H1 (cell line): ENCODE results near the gene TMEM116. TPM values are rescaled to one million over a fixed set of nuclear protein-coding genes. Genes with fewer than 3 reads are reported as not detected.

Source experiments
- CTCF ChIA-PET: fragments of 300-600 bp; sonication (Branson Sonifier 250); formaldehyde crosslinking; loops from one replicate; lab custom pipeline; 2021; ENCODE audit not compliant: partially characterized antibody; lab: Charles Lee
- POLR2A ChIA-PET: fragments of 300-600 bp; sonication (Branson Sonifier 250); formaldehyde crosslinking; loops from one replicate; lab custom pipeline; 2021; ENCODE audit warnings: inconsistent platforms; ENCODE audit not compliant: partially characterized antibody; lab: Charles Lee
- DNase-seq, 2 experiments: peaks; one replicate each; pipeline versions ENCODE4 v3.0.0 to v3.0.0-alpha.2; 2010 to 2022; ENCODE audit warnings: low spot score in 2 of 2, low read depth in 1 of 2, mixed read lengths in 1 of 2
- FAIRE-seq: peaks from 2 replicates; lab custom pipeline; 2011; peaks lifted over from hg19 to GRCh38; lab: Jason Lieb, UNC
- H2AFZ ChIP-seq: 2 replicates; pipeline ENCODE4 v1.8.1; 2012; ENCODE audit warnings: low read length, inconsistent platforms
- H2AK5ac ChIP-seq: 2 replicates; pipeline ENCODE4 v1.6.1; 2013; ENCODE audit warnings: low read depth, low read length
- H2BK120ac ChIP-seq: replicated peaks from 2 replicates; pipeline ENCODE3; 2013; ENCODE audit warnings: low read depth, low read length, inconsistent platforms
- H2BK12ac ChIP-seq: 2 replicates; pipeline ENCODE4 v1.6.1; 2013; ENCODE audit warnings: low read depth, low read length
- H2BK15ac ChIP-seq: 2 replicates; pipeline ENCODE4 v1.6.1; 2013; ENCODE audit warnings: low read length
- H2BK20ac ChIP-seq: 2 replicates; pipeline ENCODE4 v1.6.1; 2013; ENCODE audit warnings: low read length
- H2BK5ac ChIP-seq: 2 replicates; pipeline ENCODE4 v1.6.1; 2013; ENCODE audit warnings: low read depth, low read length
- H3K14ac ChIP-seq: 2 replicates; pipeline ENCODE4 v1.6.1; 2013; ENCODE audit warnings: inconsistent platforms; ENCODE audit not compliant: insufficient read length
- H3K18ac ChIP-seq: 2 replicates; pipeline ENCODE4 v1.6.1; 2013; ENCODE audit warnings: low read length; ENCODE audit errors: extremely low read depth
- H3K23ac ChIP-seq: 2 replicates; pipeline ENCODE4 v1.6.1; 2013; ENCODE audit warnings: inconsistent platforms; ENCODE audit not compliant: insufficient read length
- H3K23me2 ChIP-seq: 2 replicates; pipeline ENCODE4 v1.6.1; 2013; ENCODE audit warnings: low read depth, low read length
- H3K27ac ChIP-seq: 2 replicates; pipeline ENCODE4 v1.6.1; 2011; ENCODE audit warnings: low read depth, low read length, inconsistent platforms
- H3K27me3 ChIP-seq, 4 experiments: replicated peaks in 1 of 4; 1 replicate in 1 of 4; 2 replicates in 3 of 4; pipeline versions ENCODE4 v1.6.1 to v1.8.1; 2011 to 2013; ENCODE audit warnings: low read length in 3 of 4, mild to moderate bottlenecking in 3 of 4, inconsistent platforms in 2 of 4, mixed read lengths in 2 of 4, moderate library complexity in 1 of 4; ENCODE audit not compliant: control insufficient read depth in 3 of 4, insufficient read depth in 3 of 4; ENCODE audit errors: extremely low read depth in 1 of 4
- H3K36me3 ChIP-seq, 4 experiments: 2 replicates each; pipeline versions ENCODE4 v1.6.1 to v1.8.1; 2011 to 2013; ENCODE audit warnings: mild to moderate bottlenecking in 4 of 4, low read length in 3 of 4, moderate library complexity in 2 of 4, control low read depth in 1 of 4, inconsistent platforms in 1 of 4; ENCODE audit not compliant: insufficient read depth in 4 of 4, control insufficient read depth in 2 of 4
- H3K4ac ChIP-seq: replicated peaks from 2 replicates; pipeline ENCODE3; 2013; ENCODE audit warnings: low read length, low read depth, mixed read lengths, inconsistent platforms; ENCODE audit not compliant: insufficient read length
- H3K4me1 ChIP-seq, 4 experiments: replicated peaks in 1 of 4; 1 replicate in 1 of 4; 2 replicates in 3 of 4; pipeline versions ENCODE4 v1.6.1 to v1.8.1; 2011 to 2013; ENCODE audit warnings: low read length in 3 of 4, inconsistent platforms in 2 of 4, mixed read lengths in 1 of 4; ENCODE audit not compliant: insufficient read depth in 4 of 4, control insufficient read depth in 3 of 4
- H3K4me2 ChIP-seq, 2 experiments: 2 replicates each; pipeline versions ENCODE4 v1.6.1 to v1.8.1; 2011 to 2013; ENCODE audit warnings: low read depth in 2 of 2, low read length in 2 of 2, control low read depth in 1 of 2, inconsistent platforms in 1 of 2, mild to moderate bottlenecking in 1 of 2; ENCODE audit not compliant: insufficient read depth in 1 of 2
- H3K4me3 ChIP-seq, 4 experiments: fragments of 200-600, 300-600 bp in 1 of 4; sonication (generic), shearing (Covaris generic), sonication (Bioruptor Twin) in 1 of 4; 2 replicates each; pipeline versions ENCODE4 v1.5.1 to v1.8.1; 2011 to 2016; ENCODE audit warnings: low read length in 4 of 4, low read depth in 3 of 4, control low read depth in 2 of 4, inconsistent platforms in 2 of 4, mild to moderate bottlenecking in 2 of 4, mixed read lengths in 1 of 4, moderate library complexity in 1 of 4; ENCODE audit not compliant: insufficient read depth in 2 of 4; ENCODE audit errors: extremely low read depth in 1 of 4
- H3K56ac ChIP-seq: replicated peaks from 2 replicates; pipeline ENCODE3; 2013; ENCODE audit warnings: low read depth, mild to moderate bottlenecking, mixed read lengths, low read length, inconsistent platforms; ENCODE audit not compliant: insufficient read length
- H3K79me1 ChIP-seq: 2 replicates; pipeline ENCODE4 v1.6.1; 2013; ENCODE audit warnings: low read depth, low read length, control low read depth
- H3K79me2 ChIP-seq, 2 experiments: 2 replicates each; pipeline versions ENCODE4 v1.6.1 to v1.8.1; 2012 to 2013; ENCODE audit warnings: low read length in 2 of 2, mild to moderate bottlenecking in 2 of 2, inconsistent platforms in 1 of 2; ENCODE audit not compliant: insufficient read depth in 2 of 2, control insufficient read depth in 1 of 2
- H3K9ac ChIP-seq, 4 experiments: replicated peaks in 1 of 4; 1 replicate in 1 of 4; 2 replicates in 3 of 4; pipeline versions ENCODE4 v1.6.1 to v1.8.1; 2011 to 2013; ENCODE audit warnings: low read depth in 3 of 4, low read length in 3 of 4, control low read depth in 2 of 4, mild to moderate bottlenecking in 2 of 4, moderate library complexity in 2 of 4, inconsistent platforms in 1 of 4; ENCODE audit errors: extremely low read depth in 1 of 4
- H3K9me3 ChIP-seq, 2 experiments: 2 replicates each; pipeline versions ENCODE4 v1.6.1 to v1.8.1; 2012 to 2013; ENCODE audit warnings: mild to moderate bottlenecking in 2 of 2, moderate library complexity in 2 of 2, control low read depth in 1 of 2, inconsistent platforms in 1 of 2, low read depth in 1 of 2, low read length in 1 of 2, mixed read lengths in 1 of 2; ENCODE audit not compliant: insufficient read depth in 2 of 2
- H4K20me1 ChIP-seq, 2 experiments: replicated peaks in 1 of 2; 2 replicates each; pipeline versions ENCODE3 to v1.8.1; 2011 to 2013; ENCODE audit warnings: inconsistent platforms in 2 of 2, low read length in 2 of 2, mild to moderate bottlenecking in 1 of 2; ENCODE audit not compliant: insufficient read depth in 2 of 2, control insufficient read depth in 1 of 2
- H4K5ac ChIP-seq: 2 replicates; pipeline ENCODE4 v1.6.1; 2013; ENCODE audit warnings: low read length, low read depth, mixed read lengths, inconsistent platforms; ENCODE audit not compliant: insufficient read length
- H4K8ac ChIP-seq: 2 replicates; pipeline ENCODE4 v1.8.0; 2013; ENCODE audit warnings: mild to moderate bottlenecking, moderate library complexity, low read length, inconsistent platforms; ENCODE audit not compliant: insufficient read depth; ENCODE audit errors: extremely low read depth
- H4K91ac ChIP-seq: replicated peaks from 2 replicates; pipeline ENCODE3; 2013; ENCODE audit warnings: low read length, mixed read lengths, inconsistent platforms; ENCODE audit not compliant: insufficient read length
- EZH2 ChIP-seq: fragments of 200-600 bp; sonication (generic); IDR thresholded peaks from 2 replicates; pipeline ENCODE4 v1.7.1; 2012; ENCODE audit warnings: low read depth, mild to moderate bottlenecking, moderate library complexity, low read length, inconsistent platforms; ENCODE audit not compliant: severe bottlenecking
- GTF2F1 ChIP-seq: IDR thresholded peaks from 2 replicates; pipeline ENCODE4 v1.6.1; 2012; ENCODE audit warnings: low read depth, low read length, improper control_type of control experiment, borderline replicate concordance
- JUND ChIP-seq: IDR thresholded peaks from 2 replicates; pipeline ENCODE4 v1.6.1; 2011; ENCODE audit warnings: mild to moderate bottlenecking, improper control_type of control experiment, low read length
- KDM4A ChIP-seq: IDR thresholded peaks from one replicate; pipeline ENCODE4 v1.7.1; 2012; ENCODE audit warnings: low read depth, mild to moderate bottlenecking, moderate library complexity, low read length, inconsistent platforms; ENCODE audit not compliant: severe bottlenecking
- NANOG ChIP-seq: IDR thresholded peaks from 2 replicates; pipeline ENCODE4 v1.6.1; 2011; ENCODE audit warnings: low read length, low read depth, mild to moderate bottlenecking, inconsistent platforms; ENCODE audit not compliant: insufficient read depth, poor library complexity, severe bottlenecking
- NRF1 ChIP-seq: IDR thresholded peaks from 2 replicates; pipeline ENCODE4 v1.6.1; 2011; ENCODE audit warnings: mild to moderate bottlenecking, low read depth, low read length, improper control_type of control experiment
- POU5F1 ChIP-seq: IDR thresholded peaks from 2 replicates; pipeline ENCODE4 v1.6.1; 2011; ENCODE audit warnings: low read depth, mild to moderate bottlenecking, low read length, moderate library complexity
- RNF2 ChIP-seq: fragments of 200-900, 300-1000 bp; sonication (generic); IDR thresholded peaks from 2 replicates; pipeline ENCODE4 v1.7.1; 2016; ENCODE audit warnings: borderline replicate concordance, low read depth, mild to moderate bottlenecking, antibody characterized with exemption, low read length; ENCODE audit not compliant: poor library complexity, severe bottlenecking; ENCODE audit errors: missing control alignments
- SAP30 ChIP-seq: fragments of 300-600 bp; sonication (generic); IDR thresholded peaks from 2 replicates; pipeline ENCODE4 v1.7.1; 2012; ENCODE audit warnings: low read length, moderate library complexity, mild to moderate bottlenecking, inconsistent platforms; ENCODE audit not compliant: insufficient read depth, insufficient replicate concordance
- SIN3A ChIP-seq, 2 experiments: IDR thresholded peaks in 1 of 2; conservative IDR thresholded peaks in 1 of 2; 2 replicates each; pipeline ENCODE4 v1.6.1; 2011 to 2012; ENCODE audit warnings: low read length in 2 of 2, improper control_type of control experiment in 1 of 2, low read depth in 1 of 2, mild to moderate bottlenecking in 1 of 2
- SUZ12 ChIP-seq: fragments of 200-600 bp; sonication (generic); IDR thresholded peaks from 2 replicates; pipeline ENCODE4 v1.6.1; 2012; ENCODE audit warnings: mild to moderate bottlenecking, inconsistent platforms, low read length, moderate library complexity, mixed read lengths
- TAF7 ChIP-seq: optimal IDR thresholded peaks from 2 replicates; pipeline ENCODE3; 2011; ENCODE audit warnings: low read depth, mild to moderate bottlenecking, inconsistent platforms, low read length, moderate library complexity, borderline replicate concordance
- TEAD4 ChIP-seq: IDR thresholded peaks from 2 replicates; pipeline ENCODE4 v1.6.1; 2012; ENCODE audit warnings: low read depth, low read length, inconsistent platforms, mixed read lengths
- WGBS, 2 experiments: shearing (Covaris generic) in 1 of 2; methylation state at CpG; one replicate each; pipeline versions ENCODE4 v1.1.6 to v1.1.7; 2013 to 2015; ENCODE audit warnings: low lambda C conversion rate in 2 of 2, mixed read lengths in 2 of 2, inconsistent platforms in 1 of 2, low coverage in 1 of 2, missing lambda C conversion rate in 1 of 2; ENCODE audit not compliant: insufficient replicate concordance in 2 of 2, insufficient coverage in 1 of 2, insufficient read length in 1 of 2; ENCODE audit errors: extremely low coverage in 1 of 2, missing lambda C conversion rate in 1 of 2; 5-methylcytosine and 5-hydroxymethylcytosine counted together
- polyA plus RNA-seq, 7 experiments: library from polyadenylated mRNA; depleted of rRNA in 3 of 7; stranded (reverse) in 5 of 7; unstranded in 2 of 7; fragments of >200 nt in 5 of 7; fragments of 200-250 nt in 2 of 7; gene quantifications; 1 replicate in 5 of 7; 2 replicates in 1 of 7; 4 replicates in 1 of 7; pipeline versions ENCODE4 v1.2.1 to v1.2.3, GENCODE V29; 2011 to 2013; ENCODE audit warnings: missing spikeins in 2 of 7, mixed read lengths in 2 of 7
- total RNA-seq: library from RNA; stranded (reverse); fragmentation: NEBNext Ultra II Directional; extraction: Animal tissue kit (Norgen Biotek cat#: 25700); gene quantifications from 2 replicates; pipeline ENCODE4 v1.2.1, GENCODE V29; 2021

Gene TMEM116
- total and polyA plus RNA-seq, 2 of the 8 experiments (the other 6 are each of a cell fraction or from before 2014, with no cell fraction given), result 8.1 to 25.2 TPM

- Histone ChIP-seq H2AK5ac (no peak overlapping the region), H3K56ac (no peak overlapping the region), H2BK20ac (no peak overlapping the region), H3K79me1 (no peaks in the 10 kb centered on the region), H3K4me2 (no peak overlapping the region), H3K18ac (no peak overlapping the region), H3K14ac (no peak overlapping the region), H2BK5ac (no peak overlapping the region), H3K4ac (no peak overlapping the region), H4K8ac (no peak overlapping the region), H4K20me1 (peaks cover 0 to 4% of the 10 kb centered on the region in 2 experiments), H3K4me1 (no peaks in the 10 kb centered on the region), H3K23me2 (no peaks in the 10 kb centered on the region), H2AFZ (no peak overlapping the region), H3K9me3 (no peaks in the 10 kb centered on the region), H3K9ac (no peak overlapping the region), H2BK15ac (no peak overlapping the region), H3K27ac (no peak overlapping the region), H3K4me3 (no peak overlapping the region), H3K36me3 (peaks cover 26 to 76% (median 46%) of the 10 kb centered on the region in 4 experiments), H3K23ac (no peak overlapping the region), H3K79me2 (no peaks in the 10 kb centered on the region; a peak in 1 of 4 replicates), H4K5ac (no peak overlapping the region), H2BK120ac (no peak overlapping the region), H4K91ac (no peak overlapping the region), H2BK12ac (no peak overlapping the region), H3K27me3 (no peaks in the 10 kb centered on the region)
- CTCF ChIA-PET, result interaction anchor here (1.5 to 2.5 kb wide), 3 partner anchors 8 to 17 kb away, joined by 3 to 10 read pairs (median 5); no protein-coding TSS in a partner anchor
- POLR2A ChIA-PET, result interaction anchor here (1.8 to 2.2 kb wide), 3 partner anchors 11 to 40 kb away, joined by 6 to 7 read pairs (median 7); partner anchors contain the start of gene MAPKAPK5
- FAIRE-seq (no peak), DNase-seq (no peak)
- WGBS, 2 experiments, result 89% methylated on average over 1 of the region's 1 CpG; no CpG with 5 or more reads in 1 of the 2 experiments
- no peak for TF ChIP-seq EZH2
- no peak for TF ChIP-seq NRF1
- TF ChIP-seq RNF2, result no peak
- no peak for TF ChIP-seq NANOG
- no peak for TF ChIP-seq GTF2F1
- TF ChIP-seq POU5F1, result no peak
- no peak for TF ChIP-seq KDM4A
- no peak for TF ChIP-seq TEAD4
- no peak for TF ChIP-seq JUND
- TF ChIP-seq SUZ12, result no peak
- TF ChIP-seq TAF7, result no peak
- no peak for TF ChIP-seq SIN3A (conservative IDR thresholded peaks at IDR 0.05 in 1 of 2, IDR thresholded peaks at IDR 0.05 in 1 of 2; ENCODE audit: low read depth in 1 of 2, low read length in 2 of 2)
- TF ChIP-seq SAP30, result no peak
Measured at GRCh38 chr12:111881716-111882115, 131.2 kb downstream of the TMEM116 start.
